ENCODE results near the gene SOCS4.

DNA sequence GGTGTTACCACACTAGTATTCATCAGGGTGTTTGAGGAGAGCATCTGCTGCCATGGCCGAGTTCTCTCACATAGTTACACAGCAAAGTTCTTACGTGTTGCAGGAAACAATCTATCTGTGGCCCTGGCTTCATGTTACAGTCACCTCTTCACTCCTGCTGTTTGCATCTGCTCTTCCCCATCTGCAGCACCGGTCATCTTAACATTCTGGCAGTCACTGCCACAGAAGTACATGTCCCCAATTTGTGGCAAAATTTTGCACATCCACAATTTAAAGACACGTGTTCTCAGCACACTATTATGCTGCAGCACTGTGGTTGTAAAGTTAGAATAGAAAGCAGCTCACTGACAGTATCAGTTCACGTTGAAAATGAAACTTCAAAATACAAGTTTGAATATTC is 47.6 kb downstream of the SOCS4 start:
- TF ChIP-seq, protein P1, sequence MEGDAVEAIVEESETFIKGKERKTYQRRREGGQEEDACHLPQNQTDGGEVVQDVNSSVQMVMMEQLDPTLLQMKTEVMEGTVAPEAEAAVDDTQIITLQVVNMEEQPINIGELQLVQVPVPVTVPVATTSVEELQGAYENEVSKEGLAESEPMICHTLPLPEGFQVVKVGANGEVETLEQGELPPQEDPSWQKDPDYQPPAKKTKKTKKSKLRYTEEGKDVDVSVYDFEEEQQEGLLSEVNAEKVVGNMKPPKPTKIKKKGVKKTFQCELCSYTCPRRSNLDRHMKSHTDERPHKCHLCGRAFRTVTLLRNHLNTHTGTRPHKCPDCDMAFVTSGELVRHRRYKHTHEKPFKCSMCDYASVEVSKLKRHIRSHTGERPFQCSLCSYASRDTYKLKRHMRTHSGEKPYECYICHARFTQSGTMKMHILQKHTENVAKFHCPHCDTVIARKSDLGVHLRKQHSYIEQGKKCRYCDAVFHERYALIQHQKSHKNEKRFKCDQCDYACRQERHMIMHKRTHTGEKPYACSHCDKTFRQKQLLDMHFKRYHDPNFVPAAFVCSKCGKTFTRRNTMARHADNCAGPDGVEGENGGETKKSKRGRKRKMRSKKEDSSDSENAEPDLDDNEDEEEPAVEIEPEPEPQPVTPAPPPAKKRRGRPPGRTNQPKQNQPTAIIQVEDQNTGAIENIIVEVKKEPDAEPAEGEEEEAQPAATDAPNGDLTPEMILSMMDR (IDR thresholded peaks at IDR 0.05): no peak
- no peak for TF ChIP-seq POLR2AphosphoS5 (IDR thresholded peaks at IDR 0.05; ENCODE audit: low read depth, low read length)
- no peak for TF ChIP-seq TCF7L2 (IDR thresholded peaks at IDR 0.05; ENCODE audit: low read depth, low read length)
- TF ChIP-seq, protein P2, sequence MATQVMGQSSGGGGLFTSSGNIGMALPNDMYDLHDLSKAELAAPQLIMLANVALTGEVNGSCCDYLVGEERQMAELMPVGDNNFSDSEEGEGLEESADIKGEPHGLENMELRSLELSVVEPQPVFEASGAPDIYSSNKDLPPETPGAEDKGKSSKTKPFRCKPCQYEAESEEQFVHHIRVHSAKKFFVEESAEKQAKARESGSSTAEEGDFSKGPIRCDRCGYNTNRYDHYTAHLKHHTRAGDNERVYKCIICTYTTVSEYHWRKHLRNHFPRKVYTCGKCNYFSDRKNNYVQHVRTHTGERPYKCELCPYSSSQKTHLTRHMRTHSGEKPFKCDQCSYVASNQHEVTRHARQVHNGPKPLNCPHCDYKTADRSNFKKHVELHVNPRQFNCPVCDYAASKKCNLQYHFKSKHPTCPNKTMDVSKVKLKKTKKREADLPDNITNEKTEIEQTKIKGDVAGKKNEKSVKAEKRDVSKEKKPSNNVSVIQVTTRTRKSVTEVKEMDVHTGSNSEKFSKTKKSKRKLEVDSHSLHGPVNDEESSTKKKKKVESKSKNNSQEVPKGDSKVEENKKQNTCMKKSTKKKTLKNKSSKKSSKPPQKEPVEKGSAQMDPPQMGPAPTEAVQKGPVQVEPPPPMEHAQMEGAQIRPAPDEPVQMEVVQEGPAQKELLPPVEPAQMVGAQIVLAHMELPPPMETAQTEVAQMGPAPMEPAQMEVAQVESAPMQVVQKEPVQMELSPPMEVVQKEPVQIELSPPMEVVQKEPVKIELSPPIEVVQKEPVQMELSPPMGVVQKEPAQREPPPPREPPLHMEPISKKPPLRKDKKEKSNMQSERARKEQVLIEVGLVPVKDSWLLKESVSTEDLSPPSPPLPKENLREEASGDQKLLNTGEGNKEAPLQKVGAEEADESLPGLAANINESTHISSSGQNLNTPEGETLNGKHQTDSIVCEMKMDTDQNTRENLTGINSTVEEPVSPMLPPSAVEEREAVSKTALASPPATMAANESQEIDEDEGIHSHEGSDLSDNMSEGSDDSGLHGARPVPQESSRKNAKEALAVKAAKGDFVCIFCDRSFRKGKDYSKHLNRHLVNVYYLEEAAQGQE (IDR thresholded peaks at IDR 0.05; ENCODE audit: insufficient read depth in 1 of 2, low read depth in 2 of 2, low read length in 1 of 2): no peak
- no peak for TF ChIP-seq SIN3A (IDR thresholded peaks at IDR 0.05; ENCODE audit: borderline replicate concordance, insufficient read depth, low read depth, low read length)

Data from Panc1 (cell line).